Coronary artery (tissue), 2 donors: ENCODE data around the gene FSTL1.

Source experiments
- DNase-seq: peaks from one replicate; pipeline ENCODE4 v3.0.0-alpha.2; 2017; ENCODE audit warnings: low spot score
- H3K27ac ChIP-seq, 2 donors: fragments of 200-600 bp; sonication (generic); one replicate each; pipeline ENCODE4 v1.5.1; 2016 to 2019
- H3K4me3 ChIP-seq: fragments of 200-600 bp; sonication (generic); 2 replicates; pipeline ENCODE4 v1.5.1; 2016; ENCODE audit warnings: mild to moderate bottlenecking, moderate library complexity
- CTCF ChIP-seq: fragments of 200-600 bp; sonication (generic); IDR thresholded peaks from one replicate; pipeline ENCODE4 v1.5.1; 2019; ENCODE audit warnings: antibody characterized with exemption

The FSTL1 gene

GRCh38 chr3:120492103-120492502, 41.3 kb upstream of the FSTL1 start:
- no peak for DNase-seq
- no peak overlapping the region for H3K27ac ChIP-seq
- TF ChIP-seq CTCF: no peak
- no peak overlapping the region for H3K4me3 ChIP-seq

GRCh38 chr3:120489421-120489820, 38.6 kb upstream of the FSTL1 start:
- no peak for DNase-seq
- no peak for TF ChIP-seq CTCF
- Histone ChIP-seq H3K4me3 (no peak overlapping the region), H3K27ac (peak overlapping the region in 1 of 2 donors; percentile 68)

- Histone ChIP-seq H3K27ac (peak overlapping the region in 1 of 2 donors; percentile 68), H3K4me3 (no peak overlapping the region)
- no peak for TF ChIP-seq CTCF
Measured at GRCh38 chr3:120488296-120488695, 37.5 kb upstream of the FSTL1 start.

GRCh38 chr3:120487191-120487650, 36.4 kb upstream of the FSTL1 start:
- peak overlapping the region; percentile 3 to 68 for H3K27ac ChIP-seq
- no peak overlapping the region for H3K4me3 ChIP-seq
- no peak for DNase-seq
- TF ChIP-seq CTCF: no peak

More at GRCh38 chr3:120488296-120488695, 37.5 kb upstream of the FSTL1 start:
- no peak for DNase-seq

- Histone ChIP-seq H3K27ac (no peak overlapping the region), H3K4me3 (no peak overlapping the region)
- no peak for TF ChIP-seq CTCF
- no peak for DNase-seq
Measured at GRCh38 chr3:120481081-120481480, 30.3 kb upstream of the FSTL1 start.

- no peak overlapping the region for H3K27ac ChIP-seq
- H3K4me3 ChIP-seq: no peak overlapping the region
- no peak for TF ChIP-seq CTCF
- DNase-seq: no peak
Measured at GRCh38 chr3:120477781-120478180, 27.0 kb upstream of the FSTL1 start.

GRCh38 chr3:120475722-120476377, 25.1 kb upstream of the FSTL1 start:
- H3K27ac ChIP-seq: no peak overlapping the region
- H3K4me3 ChIP-seq: no peak overlapping the region
- no peak for DNase-seq
- TF ChIP-seq CTCF: no peak
